Heart right ventricle (tissue), 16 donors: ENCODE results near the gene CYREN. TPM values are rescaled to one million over a fixed set of nuclear protein-coding genes. Genes with fewer than 3 reads are reported as not detected.

ENCODE experiments used
- ATAC-seq, 8 donors: fragments of 200-7000 bp; cut with Tn5 transposase; one replicate each; pipeline ENCODE4 v1.9.1; 2020; ENCODE audit warnings: mild to moderate bottlenecking in 8 of 8, moderate library complexity in 8 of 8, moderate number of reproducible peaks in 1 of 8
- DNase-seq, 2 donors: peaks; one replicate each; pipeline ENCODE4 v3.0.0-alpha.2; 2020
- H3K27ac ChIP-seq, 10 donors: fragments of 200-600 bp; sonication (generic) in 2 of 10; one replicate each; pipeline versions ENCODE4 v1.5.0 to v1.8.0; 2020 to 2022; ENCODE audit warnings: mild to moderate bottlenecking in 3 of 10
- H3K27me3 ChIP-seq, 7 donors: fragments of 200-600 bp; one replicate each; pipeline ENCODE4 v1.8.0; 2021 to 2022; ENCODE audit warnings: mild to moderate bottlenecking in 2 of 7
- H3K36me3 ChIP-seq, 9 donors: fragments of 200-600 bp; sonication (generic) in 1 of 9; one replicate each; pipeline versions ENCODE4 v1.5.0 to v1.8.0; 2020 to 2022; ENCODE audit warnings: mild to moderate bottlenecking in 2 of 9
- H3K4me1 ChIP-seq, 9 donors: fragments of 200-600 bp; sonication (generic) in 1 of 9; one replicate each; pipeline versions ENCODE4 v1.5.0 to v1.8.0; 2020 to 2022; ENCODE audit warnings: mild to moderate bottlenecking in 4 of 9
- H3K4me3 ChIP-seq, 10 donors: fragments of 200-600 bp; sonication (generic) in 2 of 10; one replicate each; pipeline versions ENCODE4 v1.5.0 to v1.8.0; 2020 to 2022; ENCODE audit warnings: mild to moderate bottlenecking in 7 of 10, moderate library complexity in 2 of 10
- H3K9me3 ChIP-seq, 11 donors: fragments of 200-600 bp in 10 of 11; sonication (generic) in 2 of 11; one replicate each; pipeline versions ENCODE4 v1.5.0 to v1.8.0; 2013 to 2022; ENCODE audit warnings: mild to moderate bottlenecking in 2 of 11, control low read depth in 1 of 11, moderate library complexity in 1 of 11
- CTCF ChIP-seq, 9 donors: fragments of 200-600 bp; sonication (generic) in 2 of 9; IDR thresholded peaks; one replicate each; pipeline versions ENCODE4 v1.5.0 to v1.8.0; 2021 to 2022; ENCODE audit warnings: antibody characterized with exemption in 9 of 9, mild to moderate bottlenecking in 5 of 9, moderate library complexity in 1 of 9
- WGBS, 2 donors: extraction: QIAGEN DNeasy Blood & Tissue Kit; methylation state at CpG; one replicate each; pipeline ENCODE4 v1.1.7; 2013; ENCODE audit warnings: inconsistent platforms in 1 of 2; 5-methylcytosine and 5-hydroxymethylcytosine counted together
- intact Hi-C, 10 donors: fragments of 100-400 bp; cut with DNase I; formaldehyde crosslinking; loops; one replicate each; pipeline versions ENCODE4 v1.11.1 to v1.14.2; 2022
- polyA plus RNA-seq, 2 donors: library from polyadenylated mRNA; stranded (reverse); fragments of 200-250 nt; gene quantifications; one replicate each; pipeline ENCODE4 v1.2.3, GENCODE V29; 2013
- total RNA-seq, 10 donors: library from RNA; stranded (reverse); fragmentation: NEBNext Ultra II Directional in 3 of 10; extraction: Animal tissue kit (Norgen Biotek cat#: 25700) in 3 of 10; gene quantifications; one replicate each; pipeline versions ENCODE4 v1.2.1 to v1.2.4, GENCODE V29; 2021 to 2023
- donor health status: Arrhythmogenic right ventricular cardiomyopathy.
- donor health status: ischemic (EF 13 %, LVEDD 7.1; RV severe dilation, severe dysfunction).
- donor health status: healthy with polysubstance abuse.
- donor health status: DM: no; HTN: yes; CAD: no.
- donor health status: DM: no; HTN: no; CAD: no.
- donor health status: ischemic (EF 25% LVEDD 6.9; RV normal size, moderate dysfunction).
- donor health status: ischemic (EF 25% LVEDD 5.7; RV mildly dilated, moderate dysfunction).
- donor health status: healthy.
- donor health status: DM: yes; HTN: yes; CAD: no.
- donor health status: Ischemic cardiomyopathy.
- donor health status: ischemic (EF 35%, LVEDD 5.7; RV mildly dilated, moderate dysfunction).
- donor health status: nonischemic (EF 11% LVEDD 7.7; RV severe dilation, severe dysfunction).
- donor health status: DM: yes; HTN: yes; CAD: no.
- donor health status: PGD.
- donor health status: ischemic (EF 29% LVEDD 5.4; RV normal size, mild dysfunction).
- donor health status: nonischemic (EF 23%, LVEDD 6.1; RV moderate dilation, normal function).

Gene CYREN
- total and polyA plus RNA-seq, 12 donors, result 16.0 to 33.3 (median 22.6) TPM

- no peak for DNase-seq
- no peak for TF ChIP-seq CTCF (IDR thresholded peaks at IDR 0.05)
- Histone ChIP-seq H3K4me1 (peaks cover 0 to 14% (median 0%) of the 10 kb centered on the region in 9 donors), H3K27ac (no peak overlapping the region), H3K27me3 (no peaks in the 10 kb centered on the region), H3K4me3 (no peak overlapping the region), H3K36me3 (peaks cover 0 to 99% (median 61%) of the 10 kb centered on the region in 9 donors), H3K9me3 (peaks cover 0 to 36% (median 19%) of the 10 kb centered on the region in 11 donors)
- WGBS, 2 donors, result 84 to 87% methylated on average over 7 of the region's 7 CpGs
- ATAC-seq, result no peak
- intact Hi-C loops, result loop anchor here in 1 of 10 donors (10.0 kb wide), 1 partner anchor 191 kb away; no protein-coding TSS in a partner anchor
These were observed 15.2 kb upstream of the CYREN start for GRCh38 chr7:135185471-135186260.

GRCh38 chr7:135184254-135184841, 13.8 kb upstream of the CYREN start:
- H3K9me3 ChIP-seq, result peaks cover 0 to 49% (median 26%) of the 10 kb centered on the region in 11 donors
- no peak overlapping the region for H3K4me3 ChIP-seq
- H3K4me1 ChIP-seq, result peaks cover 0 to 5% (median 0%) of the 10 kb centered on the region in 9 donors
- WGBS, 2 donors, result 92 to 96% methylated on average over 5 of the region's 5 CpGs
- DNase-seq, result no peak
- H3K27me3 ChIP-seq, result no peaks in the 10 kb centered on the region
- H3K27ac ChIP-seq, result no peak overlapping the region
- no peak for ATAC-seq
- no peak for TF ChIP-seq CTCF (IDR thresholded peaks at IDR 0.05)
- intact Hi-C loops, result loop anchor here in 1 of 10 donors (10.0 kb wide), 1 partner anchor 190 kb away; no protein-coding TSS in a partner anchor
- H3K36me3 ChIP-seq, result peaks cover 0 to 98% (median 61%) of the 10 kb centered on the region in 9 donors

- peaks cover 0 to 93% (median 53%) of the 10 kb centered on the region in 9 donors for H3K36me3 ChIP-seq
- H3K9me3 ChIP-seq, result peaks cover 0 to 54% (median 26%) of the 10 kb centered on the region in 11 donors
- TF ChIP-seq CTCF (IDR thresholded peaks at IDR 0.05), result no peak
- WGBS, 2 donors, result 96 to 98% methylated on average over 7 of the region's 7 CpGs
- intact Hi-C loops, result loop anchor here in 1 of 10 donors (10.0 kb wide), 1 partner anchor 189 kb away; no protein-coding TSS in a partner anchor
- H3K4me1 ChIP-seq, result no peaks in the 10 kb centered on the region
- DNase-seq (no peak), ATAC-seq (no peak)
- H3K27ac ChIP-seq, result no peak overlapping the region
- no peaks in the 10 kb centered on the region for H3K27me3 ChIP-seq
- H3K4me3 ChIP-seq, result no peak overlapping the region
These were observed 13.0 kb upstream of the CYREN start for GRCh38 chr7:135183478-135183877.

GRCh38 chr7:135181929-135182678, 11.6 kb upstream of the CYREN start:
- WGBS, 2 donors, result 97 to 98% methylated on average over 31 of the region's 31 CpGs
- ATAC-seq, result no peak
- no peak overlapping the region for H3K27ac ChIP-seq
- peaks cover 0 to 54% (median 26%) of the 10 kb centered on the region in 11 donors for H3K9me3 ChIP-seq
- peaks cover 0 to 80% (median 43%) of the 10 kb centered on the region in 9 donors for H3K36me3 ChIP-seq
- H3K4me1 ChIP-seq, result no peaks in the 10 kb centered on the region
- intact Hi-C loops, result loop anchor here in 1 of 10 donors (10.0 kb wide), 1 partner anchor 187 kb away; no protein-coding TSS in a partner anchor
- H3K4me3 ChIP-seq, result no peak overlapping the region
- no peak for DNase-seq
- no peaks in the 10 kb centered on the region for H3K27me3 ChIP-seq
- no peak for TF ChIP-seq CTCF (IDR thresholded peaks at IDR 0.05)
